ENCODE data around the gene SYT2.

The SYT2 gene

GRCh38 chr1:202750024-202750423 is 39.8 kb upstream of the SYT2 start:
- no peak for TF ChIP-seq TAF1 (IDR thresholded peaks at IDR 0.05; ENCODE audit: borderline replicate concordance, insufficient read depth, low read length)
- TF ChIP-seq POLR2AphosphoS5 (IDR thresholded peaks at IDR 0.05; ENCODE audit: low read depth, low read length), result no peak
- TF ChIP-seq FOXP2 (optimal IDR thresholded peaks at IDR 0.05; ENCODE audit: borderline replicate concordance, extremely low read depth, extremely low read length, insufficient read depth), result no peak
- TF ChIP-seq REST (IDR thresholded peaks at IDR 0.05; ENCODE audit: insufficient read depth in 1 of 2, low read depth in 2 of 2, low read length in 2 of 2), result no peak
- TF ChIP-seq SIN3A (IDR thresholded peaks at IDR 0.05; ENCODE audit: borderline replicate concordance, insufficient read depth, low read length), result no peak

GRCh38 chr1:202745323-202745888 is 35.2 kb upstream of the SYT2 start:
- TF ChIP-seq SIN3A (IDR thresholded peaks at IDR 0.05; ENCODE audit: borderline replicate concordance, insufficient read depth, low read length) (no peak), FOXP2 (optimal IDR thresholded peaks at IDR 0.05; ENCODE audit: borderline replicate concordance, extremely low read depth, extremely low read length, insufficient read depth) (no peak), TAF1 (IDR thresholded peaks at IDR 0.05; ENCODE audit: borderline replicate concordance, insufficient read depth, low read length) (no peak), REST (IDR thresholded peaks at IDR 0.05; ENCODE audit: insufficient read depth in 1 of 2, low read depth in 2 of 2, low read length in 2 of 2) (no peak), POLR2AphosphoS5 (IDR thresholded peaks at IDR 0.05; ENCODE audit: low read depth, low read length) (no peak)

- TF ChIP-seq POLR2AphosphoS5 (IDR thresholded peaks at IDR 0.05; ENCODE audit: low read depth, low read length), result no peak
- TF ChIP-seq SIN3A (IDR thresholded peaks at IDR 0.05; ENCODE audit: borderline replicate concordance, insufficient read depth, low read length), result no peak
- TF ChIP-seq REST (IDR thresholded peaks at IDR 0.05; ENCODE audit: insufficient read depth in 1 of 2, low read depth in 2 of 2, low read length in 2 of 2), result no peak
- no peak for TF ChIP-seq FOXP2 (optimal IDR thresholded peaks at IDR 0.05; ENCODE audit: borderline replicate concordance, extremely low read depth, extremely low read length, insufficient read depth)
- TF ChIP-seq TAF1 (IDR thresholded peaks at IDR 0.05; ENCODE audit: borderline replicate concordance, insufficient read depth, low read length), result no peak
Observed at GRCh38 chr1:202742496-202742895, 32.2 kb upstream of the SYT2 start.

GRCh38 chr1:202733251-202733650 is 23.0 kb upstream of the SYT2 start:
- TF ChIP-seq SIN3A (IDR thresholded peaks at IDR 0.05; ENCODE audit: borderline replicate concordance, insufficient read depth, low read length) (no peak), TAF1 (IDR thresholded peaks at IDR 0.05; ENCODE audit: borderline replicate concordance, insufficient read depth, low read length) (no peak), FOXP2 (optimal IDR thresholded peaks at IDR 0.05; ENCODE audit: borderline replicate concordance, extremely low read depth, extremely low read length, insufficient read depth) (no peak), POLR2AphosphoS5 (IDR thresholded peaks at IDR 0.05; ENCODE audit: low read depth, low read length) (no peak), REST (IDR thresholded peaks at IDR 0.05; ENCODE audit: insufficient read depth in 1 of 2, low read depth in 2 of 2, low read length in 2 of 2) (no peak)

Measured in PFSK-1 (cell line).